K562 (cell line): ENCODE measurements around the gene VPS13D. TPM values are rescaled to one million over a fixed set of nuclear protein-coding genes. Genes with fewer than 3 reads are reported as not detected.

Experiments
- ATAC-seq: fragments of 200-7000 bp; cut with Tn5 transposase; 3 replicates; pipeline ENCODE4 v1.9.1; 2020; ENCODE audit warnings: moderate library complexity
- BruUV-seq: library from RNA; stranded (reverse); fragments of 400-500 nt; replicated peaks from 2 replicates; lab custom pipeline; 2021; lab: Mats Ljungman, UMichigan
- CTCF ChIA-PET: fragments of 300-600 bp; formaldehyde crosslinking; extraction: SDS; loops from one replicate; lab custom pipeline; 2021; ENCODE audit warnings: low intra/inter-chr PET ratio; lab: Yijun Ruan, JAX
- POLR2A ChIA-PET: fragments of 300-600, 350-650 bp; sonication (Branson Sonifier 250); formaldehyde crosslinking; extraction: SDS; loops from one replicate; lab custom pipeline; 2021; ENCODE audit warnings: antibody characterized with exemption, inconsistent platforms; lab: Yijun Ruan, JAX
- DNase-seq, 4 experiments: peaks; one replicate each; pipeline versions ENCODE4 v3.0.0 to v3.0.0-alpha.2; 2011 to 2018; ENCODE audit warnings: low spot score in 3 of 4, mixed read lengths in 3 of 4; ENCODE audit errors: extremely low read depth in 1 of 4
- FAIRE-seq: peaks from 2 replicates; lab custom pipeline; 2011; peaks lifted over from hg19 to GRCh38; lab: Jason Lieb, UNC
- H2AFZ ChIP-seq: 2 replicates; pipeline ENCODE4 v1.6.0; 2011; ENCODE audit warnings: low read depth, low read length, control low read depth, inconsistent platforms
- H3K27ac ChIP-seq: fragments of 200-600 bp; 3 replicates; pipeline ENCODE4 v1.8.0; 2011; ENCODE audit warnings: low read depth, mild to moderate bottlenecking, control low read depth, inconsistent platforms, low read length, moderate library complexity, mixed read lengths; ENCODE audit errors: extremely low read depth
- H3K27me3 ChIP-seq, 2 experiments: fragments of 300-600 bp in 1 of 2; 2 replicates in 1 of 2; 3 replicates in 1 of 2; pipeline versions ENCODE4 v1.6.0 to v1.8.0; 2011; ENCODE audit warnings: inconsistent platforms in 2 of 2, low read length in 2 of 2, mild to moderate bottlenecking in 1 of 2, mixed read lengths in 1 of 2, moderate library complexity in 1 of 2; ENCODE audit not compliant: control insufficient read depth in 2 of 2, insufficient read depth in 2 of 2
- H3K36me3 ChIP-seq: fragments of 300-600 bp; 3 replicates; pipeline ENCODE4 v1.8.0; 2011; ENCODE audit warnings: mild to moderate bottlenecking, low read length, inconsistent platforms; ENCODE audit not compliant: control insufficient read depth, insufficient read depth
- H3K4me1 ChIP-seq, 2 experiments: fragments of 200-600 bp in 1 of 2; replicated peaks in 1 of 2; 2 replicates in 1 of 2; 3 replicates in 1 of 2; pipeline versions ENCODE4 v1.5.1 to v1.8.0; 2011; ENCODE audit warnings: inconsistent platforms in 2 of 2, low read length in 2 of 2, mild to moderate bottlenecking in 1 of 2, mixed read lengths in 1 of 2, moderate library complexity in 1 of 2; ENCODE audit not compliant: control insufficient read depth in 2 of 2, insufficient read depth in 2 of 2
- H3K4me2 ChIP-seq: 2 replicates; pipeline ENCODE4 v1.6.1; 2011; ENCODE audit warnings: low read length, control low read depth, inconsistent platforms, mixed read lengths; ENCODE audit not compliant: insufficient read depth
- H3K4me3 ChIP-seq: fragments of 200-600 bp; sonication (generic), shearing (Covaris generic); 2 replicates; pipeline ENCODE4 v1.5.1; 2016; ENCODE audit warnings: control low read depth, inconsistent platforms
- H3K79me2 ChIP-seq: fragments of 200-600 bp; 3 replicates; pipeline ENCODE4 v1.8.0; 2011; ENCODE audit warnings: low read length, inconsistent platforms; ENCODE audit not compliant: control insufficient read depth, insufficient read depth
- H3K9ac ChIP-seq, 2 experiments: 2 replicates each; pipeline versions ENCODE4 v1.6.0 to v1.6.1; 2011; ENCODE audit warnings: low read depth in 2 of 2, low read length in 2 of 2, control low read depth in 1 of 2, inconsistent platforms in 1 of 2, mild to moderate bottlenecking in 1 of 2, mixed read lengths in 1 of 2; ENCODE audit not compliant: insufficient read depth in 1 of 2
- H3K9me1 ChIP-seq: one replicate; pipeline ENCODE4 v1.6.0; 2011; ENCODE audit warnings: inconsistent platforms, mild to moderate bottlenecking, low read length, moderate library complexity; ENCODE audit not compliant: control insufficient read depth, insufficient read depth
- H3K9me3 ChIP-seq: replicated peaks from 2 replicates; pipeline ENCODE4 v1.5.1; 2011; ENCODE audit warnings: low read depth, low read length, inconsistent platforms; ENCODE audit not compliant: control insufficient read depth, insufficient read depth
- H4K20me1 ChIP-seq: replicated peaks from 2 replicates; pipeline ENCODE4 v1.6.1; 2011; ENCODE audit warnings: low read length, inconsistent platforms, mixed read lengths; ENCODE audit not compliant: control insufficient read depth, insufficient read depth
- HMBOX1 ChIP-seq: sonication (generic); IDR thresholded peaks from 2 replicates; pipeline ENCODE4 v1.6.1; 2016
- NCOA1 ChIP-seq: fragments of 450-650 bp; IDR thresholded peaks from 2 replicates; pipeline ENCODE4 v1.6.1; 2016; ENCODE audit warnings: low read depth
- PBX2 ChIP-seq, 2 experiments: IDR thresholded peaks in 1 of 2; conservative IDR thresholded peaks in 1 of 2; 2 replicates each; pipeline ENCODE4 v1.6.1; 2016; ENCODE audit warnings: low read depth in 2 of 2, mild to moderate bottlenecking in 1 of 2, missing compliant biosample characterization in 1 of 2, missing genetic modification characterization in 1 of 2, moderate library complexity in 1 of 2
- PHF21A ChIP-seq: fragments of 450-650 bp; IDR thresholded peaks from 2 replicates; pipeline ENCODE4 v1.6.1; 2017; ENCODE audit warnings: low read depth, borderline replicate concordance
- SMAD1 ChIP-seq: fragments of 150-350 bp; IDR thresholded peaks from 2 replicates; pipeline ENCODE4 v1.6.1; 2014; ENCODE audit warnings: low read length, low read depth; ENCODE audit not compliant: partially characterized antibody
- SRSF1 ChIP-seq: fragments of 200-400 bp; formaldehyde crosslinking; IDR thresholded peaks from 2 replicates; pipeline ENCODE4 v1.6.1; 2017; ENCODE audit warnings: mild to moderate bottlenecking, low read depth, low read length, moderate library complexity
- THRB ChIP-seq: fragments of 450-650 bp; formaldehyde crosslinking; conservative IDR thresholded peaks from 2 replicates; pipeline ENCODE4 v1.4.0; 2022; ENCODE audit warnings: mild to moderate bottlenecking, missing genetic modification characterization
- U2AF2 ChIP-seq: fragments of 200-400 bp; formaldehyde crosslinking; optimal IDR thresholded peaks from 2 replicates; pipeline ENCODE3; 2017; ENCODE audit warnings: low read depth, mild to moderate bottlenecking, low read length
- ZNF274 ChIP-seq: IDR thresholded peaks from 2 replicates; pipeline ENCODE4 v1.6.1; 2011; ENCODE audit warnings: low read depth, mild to moderate bottlenecking, low read length, moderate library complexity, borderline replicate concordance
- ZNF507 ChIP-seq: conservative IDR thresholded peaks from 2 replicates; pipeline ENCODE4 v1.6.1; 2017; ENCODE audit warnings: missing genetic modification characterization, missing compliant biosample characterization
- ZNF592 ChIP-seq: fragments of 450-650 bp; IDR thresholded peaks from 2 replicates; pipeline ENCODE4 v1.6.1; 2017; ENCODE audit warnings: antibody characterized with exemption, mild to moderate bottlenecking
- WGBS: fragments of 100-300 bp; shearing (Covaris generic); methylation state at CpG from one replicate; pipeline ENCODE4 v1.1.6; 2016; ENCODE audit warnings: low coverage, mixed read lengths; ENCODE audit not compliant: insufficient coverage; ENCODE audit errors: missing lambda C conversion rate; 5-methylcytosine and 5-hydroxymethylcytosine counted together
- in situ Hi-C: fragments of 300-500 bp; cut with MboI; formaldehyde crosslinking; loops from 4 replicates; pipeline ENCODE4 v1.15.0; 2018; ENCODE audit warnings: inconsistent platforms, mixed read lengths
- intact Hi-C: fragments of 100-400 bp; cut with micrococcal nuclease; formaldehyde crosslinking; loops from 2 replicates; pipeline ENCODE4 v1.14.2; 2022
- polyA plus RNA-seq, 8 experiments: library from polyadenylated mRNA; depleted of rRNA in 4 of 8; stranded (reverse) in 5 of 8; unstranded in 3 of 8; fragments of >200 nt; fragmentation: Nextera tagmentation in 2 of 8; fragmentation: Illumina TruSeq in 1 of 8; extraction: Ambion mirVana in 2 of 8; extraction: Trizol in 1 of 8; gene quantifications; 2 replicates each; pipeline versions ENCODE4 v1.2.1 to v1.2.3, GENCODE V29; 2011 to 2014; ENCODE audit warnings: inconsistent platforms in 1 of 8, missing spikeins in 1 of 8
- total RNA-seq, 7 experiments: library from RNA; depleted of rRNA in 6 of 7; stranded (reverse); fragments of >200 nt in 6 of 7; fragmentation: Illumina TruSeq in 2 of 7; extraction: Trizol in 2 of 7; gene quantifications; 2 replicates each; pipeline versions ENCODE4 v1.2.1 to v1.2.3, GENCODE V29; 2011 to 2021; ENCODE audit warnings: low replicate concordance in 1 of 7

Gene VPS13D
- total and polyA plus RNA-seq, 9 of the 15 experiments (the other 6 are each of a cell fraction or from before 2014, with no cell fraction given) = 6.1 to 51.5 (median 38.5) TPM

GRCh38 chr1:12469493-12469892 is 239.7 kb downstream of the VPS13D start:
- Histone ChIP-seq H3K36me3 (peaks cover 29% of the 10 kb centered on the region), H4K20me1 (no peaks in the 10 kb centered on the region), H3K4me1 (peaks cover 47 to 78% of the 10 kb centered on the region in 2 experiments), H2AFZ (no peak overlapping the region), H3K9ac (peak overlapping the region; percentile 6 to 30; a peak in 2 of 4 replicates), H3K27ac (peak overlapping the region; percentile 2; the same call in 1 of the 3 replicates), H3K9me1 (no peaks in the 10 kb centered on the region), H3K79me2 (peaks cover 3% of the 10 kb centered on the region; the same call in 1 of the 3 replicates), H3K27me3 (no peaks in the 10 kb centered on the region), H3K9me3 (peaks cover 4% of the 10 kb centered on the region; the same call in 1 of the 2 replicates), H3K4me2 (no peak overlapping the region), H3K4me3 (no peak overlapping the region)
- DNase-seq (peak in 3 of 4 experiments; percentile 49 to 70 (median 57)), FAIRE-seq (no peak), ATAC-seq (no peak)
- intact Hi-C loops (no loop called here), in situ Hi-C loops (no loop called here)
- no TSS peak for BruUV-seq
- WGBS = 14% methylated on average over 6 of the region's 6 CpGs
- ChIA-PET POLR2A (interaction anchor here (0.7 kb wide), 1 partner anchor 9 kb away, joined by 4 read pairs; no protein-coding TSS in a partner anchor), CTCF (no interaction called here)
- TF ChIP-seq THRB (CRISPR knock-in tag) = no peak
- TF ChIP-seq ZNF592 = peak; percentile 32; the same call in 1 of the 2 replicates
- no peak for TF ChIP-seq PHF21A
- peak; percentile 76 for TF ChIP-seq SMAD1
- no peak for TF ChIP-seq PBX2 (CRISPR knock-in tag; IDR thresholded peaks at IDR 0.05; ENCODE audit: low read depth)
- TF ChIP-seq PBX2 (tag; conservative IDR thresholded peaks at IDR 0.05; ENCODE audit: low read depth) = peak; percentile 42
- peak; percentile 54 for TF ChIP-seq HMBOX1
- TF ChIP-seq ZNF274 = no peak
- TF ChIP-seq ZNF507 (tag) = 0 out of 2 replicates have a peak, but pooled peaks have one; percentile 3
- TF ChIP-seq SRSF1 = no peak
- no peak for TF ChIP-seq U2AF2
- no peak for TF ChIP-seq NCOA1
